CD4-positive, alpha-beta T cell treated with Interleukin-6 for 4 hours (primary cell): ENCODE measurements around the gene CFAP299.
"Not testable (repeated sequence)": the region's sequence is repeated elsewhere in the genome, so short reads cannot be mapped to it uniquely, and the experiment has no call there.

Experiments used
- DNase-seq: peaks from one replicate; pipeline ENCODE4 v3.0.0-alpha.2; 2020; ENCODE audit warnings: mixed read lengths

CFAP299 gene

DNA sequence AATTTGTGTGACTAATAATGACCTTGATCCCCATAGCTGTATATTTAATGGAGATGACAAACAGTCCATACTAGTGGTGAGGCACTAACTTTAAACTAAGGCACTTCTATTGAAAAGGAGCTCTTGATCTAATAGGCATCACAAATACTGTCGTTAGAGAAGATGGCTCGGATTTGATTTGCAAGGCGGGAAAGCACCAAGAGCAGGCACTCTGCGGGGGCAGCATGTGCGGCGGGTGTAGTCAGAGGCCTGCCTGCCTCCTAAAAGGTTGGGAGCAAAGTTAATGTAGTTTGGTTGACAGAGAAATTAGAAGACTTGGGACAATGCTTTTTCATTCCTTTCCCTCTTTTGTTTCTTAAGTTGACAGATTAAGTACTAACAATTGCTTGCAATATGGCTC is 278.8 kb downstream of the CFAP299 start:
- no peak for DNase-seq

DNA sequence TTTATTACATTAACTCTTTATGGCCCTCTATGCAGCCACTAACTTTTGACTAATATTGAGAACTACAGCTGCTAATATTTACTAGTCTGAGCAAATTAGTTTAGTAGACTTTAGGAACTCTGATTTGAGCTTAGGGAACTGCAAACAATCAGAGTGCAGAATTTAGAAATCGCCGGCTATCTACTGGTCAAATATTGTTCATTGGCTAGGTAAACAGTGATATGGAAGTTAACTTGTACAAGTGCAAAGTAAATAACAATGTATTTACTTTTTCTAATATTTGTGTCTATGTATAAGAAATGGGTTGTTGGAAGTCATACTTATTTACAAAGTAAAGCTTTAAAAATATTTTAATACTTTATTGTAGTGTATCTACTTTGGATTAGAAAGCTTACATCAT is 279.6 kb downstream of the CFAP299 start:
- DNase-seq = no peak

DNA sequence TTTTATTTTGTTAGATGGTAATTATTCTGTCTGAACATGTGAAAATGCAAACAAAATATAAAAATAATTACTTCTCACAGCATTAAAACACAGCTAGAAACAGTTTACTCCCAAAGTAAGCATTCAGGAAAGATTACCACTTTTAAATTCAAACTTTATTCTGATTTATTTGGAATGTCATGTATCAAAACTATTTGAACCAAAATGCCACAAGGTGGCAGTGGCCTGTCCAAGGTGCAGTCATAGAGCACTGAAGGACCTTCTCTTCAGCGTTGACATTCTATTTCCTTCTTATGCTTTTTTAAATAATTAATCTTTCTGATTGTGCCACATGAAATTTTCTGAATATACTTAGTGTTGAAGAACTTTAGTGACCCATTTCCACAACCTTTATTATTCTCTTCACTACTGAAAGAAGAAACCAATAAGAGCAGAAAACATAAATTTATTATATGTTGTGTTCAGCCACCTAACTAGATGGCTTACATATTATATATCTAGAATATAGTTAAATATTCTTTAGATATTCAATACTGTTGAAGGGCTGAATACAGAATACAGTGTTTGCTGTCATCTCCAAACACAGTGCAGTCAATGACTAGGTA is 283.6 kb downstream of the CFAP299 start:
- no peak for DNase-seq

DNA sequence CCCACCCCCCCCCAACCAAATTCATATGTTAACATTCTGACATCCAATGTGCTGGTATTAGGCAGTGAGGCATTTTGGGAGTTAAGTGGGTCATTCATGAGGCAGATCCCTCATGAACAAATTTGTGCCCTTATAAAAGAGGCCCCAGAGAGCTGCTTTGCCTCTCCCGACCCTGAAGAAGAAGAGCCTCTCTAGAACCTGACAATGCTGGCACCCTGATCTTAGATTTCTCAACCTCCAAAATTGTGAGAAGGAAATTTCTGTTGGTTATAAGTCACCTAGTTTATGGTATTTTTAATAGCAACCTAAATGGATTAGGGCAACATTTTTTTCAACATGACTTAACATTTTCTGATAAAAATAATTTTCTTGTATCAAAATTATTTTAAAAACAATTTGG is 296.3 kb downstream of the CFAP299 start:
- no peak for DNase-seq

DNA sequence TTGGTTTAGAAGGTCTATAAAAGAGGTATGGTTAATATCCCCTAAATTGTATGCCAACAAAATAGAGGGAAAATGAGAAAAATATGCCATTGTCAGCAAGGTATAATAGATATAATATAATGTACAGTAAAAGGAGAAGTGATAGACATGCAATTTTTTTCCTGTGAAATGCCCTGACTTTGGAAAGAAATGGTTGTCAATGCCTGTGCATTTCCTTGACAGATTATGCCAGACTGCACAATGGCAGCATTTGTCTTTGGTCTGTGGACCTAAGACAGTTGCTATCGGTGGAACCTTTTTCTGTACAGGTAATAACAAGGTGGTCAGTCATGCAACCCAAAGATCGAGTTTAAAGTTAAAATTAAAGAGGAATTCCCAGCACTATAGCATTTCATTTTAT is 301.7 kb downstream of the CFAP299 start:
- no peak for DNase-seq

DNA sequence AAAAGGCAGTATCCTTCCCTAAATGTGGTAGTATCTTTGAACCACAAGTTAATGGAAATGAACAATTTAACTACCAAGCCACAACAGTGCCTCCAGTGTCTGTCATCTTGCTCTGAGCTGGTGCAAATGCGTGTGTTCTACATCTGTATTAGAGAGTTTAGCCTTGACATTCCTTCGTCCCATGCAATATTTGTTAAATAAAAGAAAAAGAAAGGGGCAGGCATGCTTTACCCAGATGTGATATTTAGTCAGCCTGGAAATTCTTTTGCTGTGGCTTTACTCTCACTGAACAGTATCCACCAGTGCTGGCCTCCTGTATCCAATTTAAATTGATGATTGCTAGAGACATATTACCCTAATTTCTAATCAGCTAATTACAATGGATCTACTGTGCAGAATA is 310.5 kb downstream of the CFAP299 start:
- no peak for DNase-seq

DNA sequence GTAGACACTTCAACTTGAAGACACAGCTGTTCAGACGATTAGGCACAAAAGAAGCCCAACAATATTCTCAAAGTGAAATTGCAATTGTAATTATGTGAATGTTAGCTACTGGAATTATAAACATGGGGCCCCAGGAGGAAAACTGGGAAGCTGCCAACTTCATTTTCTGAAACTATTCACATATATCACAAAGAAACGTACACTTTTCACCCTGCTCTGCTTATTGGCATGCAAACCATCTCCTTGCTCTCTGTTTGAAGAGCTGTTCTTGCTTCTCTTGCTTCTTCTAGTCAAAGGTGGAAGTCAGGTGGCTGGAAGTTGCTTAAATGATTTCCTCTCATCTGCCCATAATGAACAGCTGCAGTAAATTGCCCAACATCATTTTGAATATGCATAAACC is 320.1 kb downstream of the CFAP299 start:
- DNase-seq = no peak

DNA sequence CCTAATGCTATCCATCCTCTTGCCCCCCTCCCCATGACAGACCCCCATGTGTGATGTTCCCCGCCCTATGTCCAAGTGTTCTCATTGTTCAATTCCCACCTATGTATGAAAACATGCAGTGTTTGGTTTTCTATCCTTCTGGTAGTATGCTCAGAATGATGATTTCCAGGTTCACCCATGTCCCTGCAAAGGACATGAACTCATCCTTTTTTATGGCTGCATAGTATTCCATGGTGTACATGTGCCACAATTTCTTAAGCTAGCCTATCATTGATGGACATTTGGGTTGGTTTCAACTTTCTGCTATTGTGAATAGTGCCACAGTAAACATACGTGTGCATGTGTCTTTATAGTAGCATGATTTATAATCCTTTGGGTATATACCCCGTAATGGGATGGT is 334.6 kb downstream of the CFAP299 start:
- DNase-seq = not testable (repeated sequence)

DNA sequence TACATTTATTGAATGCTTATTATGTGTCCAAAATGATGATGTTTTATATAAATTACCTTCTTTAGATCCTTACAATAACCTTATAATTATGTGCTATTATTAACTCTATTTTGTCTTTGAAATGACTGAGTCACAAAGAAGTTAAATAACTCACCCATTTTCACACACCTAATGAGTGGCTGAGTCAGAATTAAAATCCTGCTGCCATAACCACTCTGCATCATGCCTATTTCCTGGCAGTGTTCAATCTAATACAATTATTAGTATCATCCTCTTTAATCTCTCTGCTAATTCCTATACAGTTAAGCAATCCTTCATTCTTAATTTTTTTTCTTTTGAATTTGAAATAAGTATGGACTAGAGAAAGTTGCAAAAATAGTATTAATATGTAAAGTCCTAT is 342.9 kb downstream of the CFAP299 start:
- DNase-seq = no peak

DNA sequence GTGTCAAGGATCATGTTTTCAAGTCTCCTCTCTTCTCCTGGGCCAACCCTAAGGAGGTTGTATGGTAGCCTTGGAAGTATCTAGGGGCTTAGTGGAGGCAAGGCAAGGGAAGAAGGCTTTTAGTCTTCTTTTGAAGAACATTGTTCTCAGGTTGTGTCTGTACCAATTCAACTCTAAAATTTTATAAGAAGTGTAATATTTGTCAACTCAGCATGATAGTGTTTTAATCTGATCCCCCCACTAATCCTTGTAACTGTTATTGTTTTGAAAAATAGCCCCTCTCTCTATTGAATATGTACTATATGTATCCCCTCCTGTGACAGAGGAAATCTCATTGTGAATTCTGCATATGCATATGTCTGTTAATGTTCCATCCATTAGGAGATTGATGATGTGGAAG is 345.4 kb downstream of the CFAP299 start:
- DNase-seq = no peak

DNA sequence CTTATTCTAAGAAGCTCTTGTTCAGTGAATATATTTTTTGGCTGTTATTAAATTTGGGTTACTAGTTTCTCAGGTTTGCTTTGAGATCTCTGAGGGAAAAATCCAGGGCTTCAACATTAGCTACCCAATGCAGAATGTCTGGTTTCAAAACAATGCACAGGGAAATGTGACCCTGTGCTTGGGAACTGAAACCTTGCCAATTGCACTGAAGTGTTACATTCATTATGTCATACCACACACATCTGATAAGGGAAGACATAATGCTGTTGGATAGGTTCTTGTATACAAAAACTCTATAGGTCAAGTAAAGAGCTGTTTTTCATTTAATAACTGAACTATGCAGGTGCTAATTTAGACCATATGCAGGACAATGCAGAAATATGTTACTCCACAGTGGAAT is 349.7 kb downstream of the CFAP299 start:
- DNase-seq = no peak

DNA sequence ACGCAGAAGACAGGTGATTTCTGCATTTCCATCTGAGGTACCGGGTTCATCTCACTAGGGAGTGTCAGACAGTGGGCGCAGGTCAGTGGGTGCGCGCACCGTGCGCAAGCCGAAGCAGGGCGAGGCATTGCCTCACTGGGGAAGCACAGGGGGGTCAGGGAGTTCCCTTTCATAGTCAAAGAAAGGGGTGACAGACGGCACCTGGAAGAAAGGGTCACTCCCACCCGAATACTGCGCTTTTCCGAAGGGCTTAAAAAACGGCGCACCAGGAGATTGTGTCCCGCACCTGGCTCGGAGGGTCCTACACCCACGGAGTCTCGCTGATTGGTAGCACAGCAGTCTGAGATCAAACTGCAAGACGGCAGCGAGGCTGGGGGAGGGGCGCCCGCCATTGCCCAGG is 352.2 kb downstream of the CFAP299 start:
- DNase-seq = not testable (repeated sequence)

DNA sequence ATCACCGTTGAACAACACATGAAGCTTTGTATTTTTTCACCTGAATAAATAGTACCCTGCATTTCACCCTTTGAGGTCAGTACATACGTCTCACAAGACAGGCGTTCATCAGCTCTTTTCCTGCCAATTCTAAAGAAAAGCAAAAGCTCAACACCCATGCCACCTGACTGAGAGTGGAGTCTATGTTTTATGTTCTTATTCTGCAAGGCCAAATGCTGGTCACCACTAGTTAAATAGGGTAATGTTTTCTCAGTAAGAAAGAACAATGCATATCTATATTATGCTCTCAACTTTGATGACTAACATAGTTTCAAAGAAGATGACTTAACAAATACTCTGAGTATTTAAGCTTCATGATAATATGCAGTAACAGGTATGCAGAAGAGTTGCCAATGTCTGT is 358.6 kb downstream of the CFAP299 start:
- DNase-seq = no peak

DNA sequence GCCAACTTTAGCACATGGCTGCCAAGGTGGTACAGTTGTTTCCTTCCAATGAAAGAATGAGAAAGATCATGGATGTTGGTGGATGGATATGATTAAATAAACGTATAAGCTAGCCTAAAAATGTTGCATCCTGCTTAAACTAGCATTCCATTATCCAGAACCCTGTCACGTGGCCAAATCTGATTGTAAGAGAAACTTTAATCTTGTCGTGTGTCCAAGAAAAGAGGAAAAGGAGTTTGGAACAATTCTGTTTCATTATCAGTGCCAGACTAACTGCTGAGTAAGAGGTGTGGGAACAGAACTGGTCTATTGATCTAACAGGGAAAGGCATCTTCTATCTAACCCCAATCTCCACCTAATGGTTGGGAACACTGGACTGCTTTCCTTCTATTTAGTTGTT is 369.8 kb downstream of the CFAP299 start:
- no peak for DNase-seq

DNA sequence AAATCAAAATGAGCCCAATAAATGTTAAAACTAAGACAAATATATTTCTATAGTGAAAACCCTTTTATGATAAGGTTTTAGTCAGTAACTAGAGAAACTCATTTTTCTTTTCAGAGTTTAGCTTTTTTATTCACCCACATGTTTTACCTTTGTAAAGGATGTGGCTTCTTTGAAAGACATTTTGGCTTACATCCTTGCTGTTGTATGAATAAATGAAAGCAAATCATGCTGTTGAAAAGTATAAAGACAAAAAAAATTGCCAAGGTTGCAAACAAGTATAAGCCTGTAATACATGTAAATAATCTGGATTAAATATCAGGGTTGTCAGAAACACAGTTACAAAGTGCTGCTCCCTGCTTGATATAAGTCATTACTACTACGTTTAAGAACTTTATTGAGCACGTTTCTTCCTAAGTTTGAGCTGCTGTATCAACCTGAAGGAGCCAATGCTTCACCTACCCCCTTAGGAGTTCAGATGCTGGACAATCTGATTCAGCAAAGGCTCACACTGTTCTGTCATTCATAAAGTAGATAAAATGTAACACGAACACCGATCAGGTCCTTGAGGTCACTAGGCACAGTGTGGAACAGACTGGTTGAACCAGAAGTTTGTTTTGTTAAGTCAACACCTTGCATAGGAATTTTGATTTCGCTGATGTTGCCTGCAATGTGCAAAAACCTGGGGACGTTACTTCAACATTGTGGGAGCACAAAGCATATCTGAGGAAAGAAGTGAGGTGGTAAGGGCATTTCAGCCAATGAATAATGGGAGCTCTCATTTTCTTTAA is 373.7 kb downstream of the CFAP299 start:
- no peak for DNase-seq

DNA sequence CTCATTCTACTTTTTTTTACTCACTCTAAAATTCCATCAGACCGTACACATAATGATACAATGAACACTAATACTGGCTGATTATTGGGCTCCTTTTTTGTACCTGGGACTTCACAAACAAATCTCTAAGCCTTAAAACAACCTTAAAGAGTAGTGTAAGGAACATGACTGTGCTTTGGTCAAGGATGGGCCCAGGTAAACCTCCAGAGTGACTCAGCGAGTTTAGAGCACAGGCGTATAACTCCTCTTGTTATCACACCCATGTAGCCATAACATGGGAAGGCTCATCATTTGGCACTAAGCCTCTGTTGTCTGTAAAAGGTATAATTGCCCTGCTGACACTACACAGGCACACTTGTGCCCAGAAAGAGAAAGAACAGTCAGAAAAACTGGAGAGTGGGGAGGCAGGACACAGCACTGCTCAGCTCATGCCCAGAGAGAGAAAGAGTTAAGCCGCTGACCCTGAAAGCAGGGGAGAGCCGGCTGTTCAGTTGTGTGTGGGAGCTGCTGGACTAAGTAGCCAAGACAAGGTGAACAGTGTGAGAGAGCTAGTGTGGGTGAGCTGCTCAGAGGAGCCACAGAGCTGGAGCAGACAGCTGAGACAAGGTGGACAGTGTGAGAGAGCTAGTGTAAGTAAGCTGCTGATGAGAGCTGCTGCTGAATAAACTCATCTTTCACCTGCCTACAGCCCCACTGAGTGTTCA is 375.4 kb downstream of the CFAP299 start:
- no peak for DNase-seq

DNA sequence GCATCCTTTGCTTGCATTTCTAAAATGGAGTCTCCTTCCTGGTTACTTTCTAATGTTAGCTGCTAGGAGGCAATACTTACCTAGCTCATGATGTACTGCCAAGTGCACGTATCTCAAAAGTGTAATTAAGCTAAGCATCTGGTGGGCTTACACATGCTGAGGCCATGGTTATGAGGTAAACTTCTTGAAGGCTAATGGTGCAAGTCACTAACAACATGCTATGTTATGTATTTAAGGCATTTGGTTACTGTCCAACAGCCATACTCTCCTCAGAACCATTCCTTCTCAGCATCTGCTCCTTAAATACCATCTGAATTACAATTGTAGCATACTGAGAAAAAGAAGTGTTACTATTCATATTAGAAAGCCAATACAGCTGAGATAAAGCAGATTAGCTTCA is 376.4 kb downstream of the CFAP299 start:
- no peak for DNase-seq

DNA sequence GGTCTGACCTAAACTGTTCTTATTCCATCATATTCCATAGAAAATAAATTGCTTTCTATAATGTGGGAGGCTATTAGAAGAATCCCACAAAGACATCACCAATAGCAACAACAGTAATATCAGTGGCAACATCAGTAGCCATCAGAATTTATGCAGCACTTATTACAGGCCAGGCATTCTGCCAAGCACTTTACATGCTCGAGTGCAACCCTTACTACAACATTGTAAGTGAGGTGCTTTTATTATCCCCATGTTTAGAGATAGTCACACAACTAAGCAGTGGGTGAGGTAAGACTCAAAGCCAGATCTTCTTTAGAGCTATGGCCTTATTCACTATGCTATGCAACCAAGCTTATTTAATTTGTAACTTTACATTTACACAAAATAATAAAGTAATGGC is 377.9 kb downstream of the CFAP299 start:
- DNase-seq = no peak

DNA sequence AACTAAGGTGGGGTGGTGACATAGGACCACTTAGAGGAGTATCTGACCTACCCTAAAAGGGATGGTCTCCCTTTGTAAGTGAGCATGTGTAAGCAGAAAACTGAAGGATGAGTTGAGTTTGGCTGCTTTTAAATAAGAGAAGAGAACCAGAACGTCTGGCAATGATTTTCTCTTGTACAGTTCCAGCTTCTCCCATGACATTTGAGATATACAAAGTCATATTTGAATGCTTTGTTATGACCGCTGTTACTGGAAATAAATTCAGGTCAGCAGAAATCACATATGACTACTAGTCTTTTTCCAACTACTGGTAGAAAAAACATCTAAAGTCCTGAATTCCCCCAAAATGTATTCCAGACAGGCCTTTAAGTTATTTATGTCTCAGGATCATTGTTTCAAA is 381.7 kb downstream of the CFAP299 start:
- no peak for DNase-seq

DNA sequence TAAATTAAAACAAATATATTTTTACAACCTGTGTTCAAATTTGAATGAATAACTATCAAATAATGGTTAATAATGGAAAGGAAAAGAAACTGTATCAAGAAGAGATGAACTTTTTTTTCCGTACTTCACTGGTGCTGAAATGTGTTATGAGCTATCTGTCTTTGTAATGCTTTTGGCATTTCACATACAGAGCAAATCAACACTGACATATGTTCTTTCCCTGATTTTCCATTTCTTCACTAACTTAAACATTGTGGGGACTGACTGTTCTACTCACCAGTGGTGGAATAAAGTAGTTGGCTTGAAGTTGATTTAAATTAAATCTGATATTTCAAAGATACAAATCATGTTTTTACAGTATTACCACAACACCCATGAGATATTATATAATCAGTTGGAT is 390.9 kb downstream of the CFAP299 start:
- no peak for DNase-seq

DNA sequence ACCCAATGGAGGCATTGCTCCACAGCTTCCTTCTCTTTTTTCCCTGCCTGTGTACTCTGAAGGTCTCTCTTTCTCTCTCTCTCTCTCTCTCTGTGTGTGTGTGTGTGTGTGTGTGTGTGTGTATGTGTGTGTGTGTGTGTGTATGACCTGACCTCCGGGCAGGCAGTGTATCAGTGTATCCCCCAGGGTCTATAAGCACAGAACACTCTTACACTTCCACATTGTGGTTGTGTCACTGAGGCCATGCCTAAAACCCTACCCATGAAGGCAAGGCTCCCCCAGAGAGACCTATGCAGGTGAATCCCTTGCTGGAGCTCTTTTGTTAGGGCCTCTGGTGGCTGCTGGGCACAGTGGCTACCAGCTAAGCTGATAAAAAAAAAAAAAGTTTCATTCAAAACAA is 394.6 kb downstream of the CFAP299 start:
- DNase-seq = no peak

DNA sequence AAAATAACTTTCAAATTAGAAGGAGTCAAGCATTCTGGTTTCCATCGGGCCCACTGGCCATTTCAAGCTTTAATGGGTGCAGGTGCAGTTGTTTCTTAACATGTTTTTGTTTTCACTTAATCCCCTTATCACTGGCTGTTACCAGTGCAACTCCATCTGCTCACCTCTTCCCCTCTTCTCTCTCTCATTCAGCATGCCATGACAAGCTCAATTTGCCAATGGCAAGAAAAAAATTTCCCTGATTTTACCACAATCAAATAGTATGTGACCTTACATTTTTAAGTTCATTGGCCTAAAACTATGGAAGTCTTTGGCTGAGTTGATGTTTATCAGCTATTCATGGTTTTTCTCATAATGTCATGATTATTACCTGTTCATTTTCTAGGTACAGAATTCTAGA is 395.9 kb downstream of the CFAP299 start:
- DNase-seq = no peak

DNA sequence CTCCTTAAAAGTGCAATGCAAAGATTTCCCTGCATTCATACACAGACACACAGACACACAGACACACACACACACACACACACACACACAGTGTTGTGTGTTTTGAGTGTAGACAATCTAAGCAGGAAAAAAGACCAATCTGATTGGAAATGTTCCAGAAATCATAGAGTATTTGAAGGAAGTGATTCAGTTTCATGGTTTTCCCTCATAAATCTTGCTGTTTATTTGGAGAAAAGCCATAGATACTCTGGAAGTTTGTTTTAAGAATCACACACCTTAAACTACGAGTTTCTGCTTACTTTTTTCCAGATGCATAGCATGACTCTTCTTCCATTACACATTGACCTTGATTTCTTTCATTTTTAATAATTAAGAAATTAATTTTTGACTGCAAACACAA is 396.5 kb downstream of the CFAP299 start:
- no peak for DNase-seq

DNA sequence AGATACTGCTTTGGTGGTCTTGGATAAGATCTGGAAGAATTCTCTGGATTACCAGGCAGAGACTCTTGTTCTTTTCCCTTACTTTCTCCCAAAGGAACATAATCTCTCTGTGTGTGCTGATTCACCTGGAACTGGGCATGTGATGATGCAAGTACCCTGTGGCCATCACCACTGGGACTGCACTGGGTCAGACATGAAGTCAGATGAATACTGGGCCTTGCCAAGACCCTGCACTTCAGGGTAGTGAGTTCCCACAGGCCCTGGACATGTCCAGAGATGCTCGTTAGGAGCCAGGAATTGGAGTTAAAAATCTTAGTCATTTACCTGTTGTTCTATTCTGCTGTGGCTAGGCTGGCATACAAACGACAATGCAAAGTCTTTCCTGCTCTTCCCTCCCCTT is 404.8 kb downstream of the CFAP299 start:
- DNase-seq = no peak
